GM12801 (cell line): Measurements from ENCODE around the gene THSD4.

Source experiments
- CTCF ChIP-seq: IDR thresholded peaks from one replicate; pipeline ENCODE4 v1.5.1; 2011; ENCODE audit warnings: control low read depth; ENCODE audit not compliant: insufficient read length; ENCODE audit errors: extremely low read depth

The THSD4 gene

DNA sequence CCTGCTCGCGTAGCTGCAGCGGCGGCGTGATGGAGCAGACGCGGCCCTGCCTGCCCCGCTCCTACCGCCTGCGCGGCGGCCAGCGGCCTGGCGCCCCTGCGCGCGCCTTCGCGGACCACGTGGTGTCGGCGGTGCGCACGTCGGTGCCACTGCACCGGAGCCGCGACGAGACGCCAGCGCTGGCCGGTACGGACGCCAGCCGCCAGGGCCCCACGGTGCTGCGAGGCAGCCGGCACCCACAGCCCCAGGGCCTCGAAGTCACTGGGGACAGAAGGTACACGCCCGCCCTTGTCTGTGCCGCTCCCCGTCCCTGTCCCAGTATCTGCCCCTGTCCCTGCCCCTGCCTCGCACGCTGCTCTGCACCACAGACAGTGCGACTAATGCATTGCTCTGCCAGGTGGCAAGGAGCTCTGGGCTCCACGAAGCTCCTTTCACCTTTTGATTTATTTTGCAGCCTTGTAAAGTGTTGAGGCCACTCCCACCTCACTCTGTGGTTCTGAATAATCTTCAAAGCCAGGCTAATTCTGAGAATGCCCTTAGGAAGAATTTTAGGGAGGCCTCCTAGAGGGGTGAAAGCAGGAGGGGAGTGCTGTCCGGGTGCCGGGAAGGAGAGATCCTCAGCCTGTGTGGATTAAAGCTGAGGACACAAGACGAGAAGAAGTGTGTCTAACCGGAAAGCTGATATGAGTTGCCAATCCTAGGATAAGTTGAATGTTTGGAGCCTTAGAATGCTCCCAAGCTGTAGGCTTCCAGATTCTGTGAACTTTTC, 100.0 kb downstream of the THSD4 start:
- no peak for TF ChIP-seq CTCF

DNA sequence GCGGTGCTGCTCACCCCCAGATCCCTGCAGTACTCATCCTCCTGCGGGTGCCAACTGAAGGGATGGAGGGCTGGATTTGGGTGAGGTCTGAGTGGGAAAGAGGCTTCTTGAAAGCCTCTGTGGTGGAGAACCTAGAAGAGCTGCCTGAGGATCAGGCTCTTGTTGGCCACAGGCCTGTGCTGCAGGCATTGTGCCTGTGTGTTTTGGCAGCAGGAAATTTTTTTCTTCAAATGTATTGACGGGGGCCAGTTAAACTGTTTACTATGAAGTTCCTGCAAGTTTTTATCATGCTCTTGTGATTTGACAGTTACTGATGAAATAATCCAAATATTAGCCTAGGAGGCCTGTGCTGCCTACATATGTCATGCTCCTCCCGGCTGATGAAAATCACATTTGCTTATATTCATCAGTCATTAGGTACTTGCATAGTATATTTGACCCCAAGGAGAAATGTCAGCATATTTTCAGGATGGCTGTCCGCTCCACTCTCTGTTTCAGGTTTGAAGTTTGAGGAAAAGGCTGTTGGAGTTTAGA, 103.1 kb downstream of the THSD4 start:
- no peak for TF ChIP-seq CTCF

DNA sequence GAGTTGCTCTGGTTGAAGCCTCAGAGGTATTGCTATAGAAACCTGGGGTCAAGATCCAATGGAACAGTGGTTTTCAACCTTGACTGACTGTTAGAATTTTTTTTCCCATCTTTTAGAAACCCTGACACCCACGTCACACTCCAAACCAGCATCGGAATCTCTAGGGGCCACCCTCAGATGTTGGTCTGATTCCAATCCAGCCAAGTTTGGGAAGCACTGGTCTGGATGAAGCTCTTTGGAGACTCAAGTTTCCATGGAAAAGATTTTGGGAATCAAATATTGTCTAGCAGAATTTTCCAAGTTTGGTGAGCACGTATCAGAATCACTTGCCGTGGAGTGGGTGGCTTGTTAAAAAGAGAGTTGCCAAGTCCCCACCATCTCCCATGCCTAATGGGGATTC, 103.8 kb downstream of the THSD4 start:
- TF ChIP-seq CTCF: no peak

DNA sequence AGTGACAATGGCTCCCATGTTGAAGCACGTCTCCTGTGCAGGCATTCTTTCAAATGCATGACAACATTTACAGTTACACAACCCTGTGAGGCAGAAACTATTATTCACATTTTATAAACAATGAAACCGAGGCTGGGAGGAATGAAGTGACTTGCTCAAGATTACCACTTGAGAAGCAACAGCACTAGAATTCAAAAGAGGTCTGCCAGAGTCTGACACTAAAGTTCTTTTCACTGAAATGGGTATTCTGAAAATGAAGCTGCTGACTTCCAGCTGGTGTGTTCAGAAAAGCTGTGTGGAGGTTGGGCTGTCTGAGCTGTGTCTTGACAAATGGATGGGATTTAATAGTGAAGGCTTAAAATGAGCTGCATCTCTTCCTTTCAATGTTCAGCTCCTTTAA, 104.4 kb downstream of the THSD4 start:
- TF ChIP-seq CTCF: no peak

DNA sequence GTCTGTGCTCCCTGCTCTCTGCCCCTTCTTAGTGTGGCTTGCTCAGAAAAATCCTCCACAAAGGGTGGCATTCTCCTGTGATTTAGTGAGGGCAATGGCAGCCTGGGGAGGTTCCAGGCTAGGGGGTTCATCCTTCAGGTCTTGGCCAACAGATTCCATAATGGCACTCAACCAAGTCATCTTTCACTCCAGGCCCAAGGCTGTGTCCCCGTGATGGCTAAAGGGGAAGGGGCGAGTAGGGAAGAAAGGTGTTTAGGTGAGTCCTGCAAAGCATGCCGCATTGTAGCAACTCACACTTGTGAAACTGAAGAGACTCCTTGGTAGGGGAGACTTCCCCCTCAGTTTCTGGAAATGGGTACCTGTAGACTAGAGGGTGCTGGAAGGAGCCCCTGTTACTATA, 105.6 kb downstream of the THSD4 start:
- no peak for TF ChIP-seq CTCF

- no peak for TF ChIP-seq CTCF
Measured at GRCh38 chr15:71221417-71221816, 106.1 kb downstream of the THSD4 start.

DNA sequence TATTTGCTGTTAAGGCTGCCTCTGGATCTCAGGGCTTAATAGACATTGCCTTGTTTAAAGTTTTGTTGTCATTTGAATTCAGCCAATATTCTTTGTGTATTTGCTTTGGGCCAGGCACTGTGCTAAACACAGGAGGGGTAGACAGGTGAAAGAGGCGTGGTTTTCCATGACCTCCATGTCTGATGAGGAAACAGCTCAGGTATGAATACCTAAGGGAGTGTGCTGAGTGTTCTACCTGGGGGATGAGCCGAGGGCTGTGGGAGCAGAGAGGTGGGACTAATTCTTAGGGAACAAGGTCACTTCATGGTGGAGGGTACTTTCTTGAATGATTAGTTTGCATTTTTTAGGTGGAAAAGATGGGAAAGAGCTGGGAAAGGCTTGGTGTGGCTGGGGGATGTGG, 108.2 kb downstream of the THSD4 start:
- TF ChIP-seq CTCF: no peak
